ENCODE data around the gene MESP2. TPM values are rescaled to one million over a fixed set of nuclear protein-coding genes. Genes with fewer than 3 reads are reported as not detected.

The MESP2 gene
- total and polyA plus RNA-seq, 2 of the 13 experiments (the other 11 are each of a cell fraction or from before 2014, with no cell fraction given) = not detected

DNA sequence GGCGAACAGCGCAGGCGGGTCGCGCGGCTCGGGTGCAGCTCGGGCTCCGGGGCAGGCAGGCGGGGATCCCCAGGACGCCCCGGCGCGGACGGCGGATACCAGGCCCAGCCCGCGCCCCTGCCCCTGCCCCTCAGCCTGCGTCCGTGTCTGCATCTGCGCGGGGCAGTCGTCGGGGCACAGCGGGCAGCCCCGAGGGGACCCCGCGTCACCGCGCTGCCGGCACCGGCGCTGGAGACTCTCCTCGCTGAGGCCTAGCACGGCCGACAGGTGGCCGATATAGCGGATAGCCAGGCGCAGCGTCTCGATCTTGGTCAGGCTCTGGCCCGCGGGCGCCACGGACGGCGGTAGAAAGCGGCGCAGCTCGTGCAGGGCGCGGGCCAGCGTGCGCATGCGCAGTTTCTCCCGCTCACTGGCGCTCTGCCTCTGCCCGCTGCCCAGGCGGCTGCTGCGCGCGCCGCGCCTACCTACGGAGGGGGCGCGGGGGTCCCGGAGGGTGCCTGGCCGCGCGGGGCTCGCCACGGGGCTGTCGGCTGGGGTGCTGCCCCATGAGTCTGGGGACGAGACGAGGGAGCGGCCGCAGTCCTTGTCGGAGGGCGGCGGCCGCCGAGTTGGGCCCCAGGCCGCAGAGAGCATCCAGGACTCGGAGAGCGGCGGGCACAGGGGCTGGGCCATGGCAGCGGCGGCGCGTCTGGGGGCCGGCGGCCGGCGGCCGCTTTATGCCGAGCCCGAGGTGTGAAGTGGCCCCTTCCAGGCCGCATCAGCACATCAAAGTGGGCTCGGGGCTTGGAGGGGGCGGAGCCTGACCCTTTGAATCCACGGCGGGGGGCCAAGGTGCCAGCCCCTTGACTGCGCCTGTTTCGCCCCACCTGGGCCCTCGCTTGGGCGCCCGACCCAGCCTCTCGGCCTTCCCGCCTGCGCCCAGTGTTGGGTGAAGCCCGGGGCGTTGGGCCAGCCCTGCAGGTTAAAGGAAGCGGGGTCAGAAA lies 25.3 kb upstream of the MESP2 start, which contains the start of gene MESP1 (continued):
- no peak for TF ChIP-seq FOXO1 (CRISPR knock-in tag; IDR thresholded peaks at IDR 0.05)
- TF ChIP-seq KDM2A (CRISPR knock-in tag; IDR thresholded peaks at IDR 0.05; ENCODE audit: borderline replicate concordance, low read depth) = peak; percentile 79
- TF ChIP-seq, protein P1, sequence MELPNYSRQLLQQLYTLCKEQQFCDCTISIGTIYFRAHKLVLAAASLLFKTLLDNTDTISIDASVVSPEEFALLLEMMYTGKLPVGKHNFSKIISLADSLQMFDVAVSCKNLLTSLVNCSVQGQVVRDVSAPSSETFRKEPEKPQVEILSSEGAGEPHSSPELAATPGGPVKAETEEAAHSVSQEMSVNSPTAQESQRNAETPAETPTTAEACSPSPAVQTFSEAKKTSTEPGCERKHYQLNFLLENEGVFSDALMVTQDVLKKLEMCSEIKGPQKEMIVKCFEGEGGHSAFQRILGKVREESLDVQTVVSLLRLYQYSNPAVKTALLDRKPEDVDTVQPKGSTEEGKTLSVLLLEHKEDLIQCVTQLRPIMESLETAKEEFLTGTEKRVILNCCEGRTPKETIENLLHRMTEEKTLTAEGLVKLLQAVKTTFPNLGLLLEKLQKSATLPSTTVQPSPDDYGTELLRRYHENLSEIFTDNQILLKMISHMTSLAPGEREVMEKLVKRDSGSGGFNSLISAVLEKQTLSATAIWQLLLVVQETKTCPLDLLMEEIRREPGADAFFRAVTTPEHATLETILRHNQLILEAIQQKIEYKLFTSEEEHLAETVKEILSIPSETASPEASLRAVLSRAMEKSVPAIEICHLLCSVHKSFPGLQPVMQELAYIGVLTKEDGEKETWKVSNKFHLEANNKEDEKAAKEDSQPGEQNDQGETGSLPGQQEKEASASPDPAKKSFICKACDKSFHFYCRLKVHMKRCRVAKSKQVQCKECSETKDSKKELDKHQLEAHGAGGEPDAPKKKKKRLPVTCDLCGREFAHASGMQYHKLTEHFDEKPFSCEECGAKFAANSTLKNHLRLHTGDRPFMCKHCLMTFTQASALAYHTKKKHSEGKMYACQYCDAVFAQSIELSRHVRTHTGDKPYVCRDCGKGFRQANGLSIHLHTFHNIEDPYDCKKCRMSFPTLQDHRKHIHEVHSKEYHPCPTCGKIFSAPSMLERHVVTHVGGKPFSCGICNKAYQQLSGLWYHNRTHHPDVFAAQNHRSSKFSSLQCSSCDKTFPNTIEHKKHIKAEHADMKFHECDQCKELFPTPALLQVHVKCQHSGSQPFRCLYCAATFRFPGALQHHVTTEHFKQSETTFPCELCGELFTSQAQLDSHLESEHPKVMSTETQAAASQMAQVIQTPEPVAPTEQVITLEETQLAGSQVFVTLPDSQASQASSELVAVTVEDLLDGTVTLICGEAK (IDR thresholded peaks at IDR 0.05) = no peak
- TF ChIP-seq, protein P1 (CRISPR knock-in tag; IDR thresholded peaks at IDR 0.05) = no peak; the same call in 1 of the 2 replicates
- peak; percentile 88 for TF ChIP-seq RAD21 (CRISPR knock-in tag; IDR thresholded peaks at IDR 0.05)
- TF ChIP-seq KMT2A (CRISPR knock-in tag; IDR thresholded peaks at IDR 0.05) = peak; percentile 64; the same call in 1 of the 2 replicates
- no peak for TF ChIP-seq HBP1 (CRISPR knock-in tag; IDR thresholded peaks at IDR 0.05; ENCODE audit: low read depth)
- TF ChIP-seq HNRNPH1 (optimal IDR thresholded peaks at IDR 0.05; ENCODE audit: low read depth, low read length) = no peak
- TF ChIP-seq YEATS2 (CRISPR knock-in tag; IDR thresholded peaks at IDR 0.05; ENCODE audit: borderline replicate concordance) = no peak
- TF ChIP-seq, protein P2, sequence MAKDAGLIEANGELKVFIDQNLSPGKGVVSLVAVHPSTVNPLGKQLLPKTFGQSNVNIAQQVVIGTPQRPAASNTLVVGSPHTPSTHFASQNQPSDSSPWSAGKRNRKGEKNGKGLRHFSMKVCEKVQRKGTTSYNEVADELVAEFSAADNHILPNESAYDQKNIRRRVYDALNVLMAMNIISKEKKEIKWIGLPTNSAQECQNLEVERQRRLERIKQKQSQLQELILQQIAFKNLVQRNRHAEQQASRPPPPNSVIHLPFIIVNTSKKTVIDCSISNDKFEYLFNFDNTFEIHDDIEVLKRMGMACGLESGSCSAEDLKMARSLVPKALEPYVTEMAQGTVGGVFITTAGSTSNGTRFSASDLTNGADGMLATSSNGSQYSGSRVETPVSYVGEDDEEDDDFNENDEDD (CRISPR knock-in tag; IDR thresholded peaks at IDR 0.05; ENCODE audit: borderline replicate concordance) = peak; percentile 91
- TF ChIP-seq, protein P3, sequence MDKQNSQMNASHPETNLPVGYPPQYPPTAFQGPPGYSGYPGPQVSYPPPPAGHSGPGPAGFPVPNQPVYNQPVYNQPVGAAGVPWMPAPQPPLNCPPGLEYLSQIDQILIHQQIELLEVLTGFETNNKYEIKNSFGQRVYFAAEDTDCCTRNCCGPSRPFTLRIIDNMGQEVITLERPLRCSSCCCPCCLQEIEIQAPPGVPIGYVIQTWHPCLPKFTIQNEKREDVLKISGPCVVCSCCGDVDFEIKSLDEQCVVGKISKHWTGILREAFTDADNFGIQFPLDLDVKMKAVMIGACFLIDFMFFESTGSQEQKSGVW (CRISPR knock-in tag; IDR thresholded peaks at IDR 0.05; ENCODE audit: borderline replicate concordance) = no peak
- TF ChIP-seq, protein P4, sequence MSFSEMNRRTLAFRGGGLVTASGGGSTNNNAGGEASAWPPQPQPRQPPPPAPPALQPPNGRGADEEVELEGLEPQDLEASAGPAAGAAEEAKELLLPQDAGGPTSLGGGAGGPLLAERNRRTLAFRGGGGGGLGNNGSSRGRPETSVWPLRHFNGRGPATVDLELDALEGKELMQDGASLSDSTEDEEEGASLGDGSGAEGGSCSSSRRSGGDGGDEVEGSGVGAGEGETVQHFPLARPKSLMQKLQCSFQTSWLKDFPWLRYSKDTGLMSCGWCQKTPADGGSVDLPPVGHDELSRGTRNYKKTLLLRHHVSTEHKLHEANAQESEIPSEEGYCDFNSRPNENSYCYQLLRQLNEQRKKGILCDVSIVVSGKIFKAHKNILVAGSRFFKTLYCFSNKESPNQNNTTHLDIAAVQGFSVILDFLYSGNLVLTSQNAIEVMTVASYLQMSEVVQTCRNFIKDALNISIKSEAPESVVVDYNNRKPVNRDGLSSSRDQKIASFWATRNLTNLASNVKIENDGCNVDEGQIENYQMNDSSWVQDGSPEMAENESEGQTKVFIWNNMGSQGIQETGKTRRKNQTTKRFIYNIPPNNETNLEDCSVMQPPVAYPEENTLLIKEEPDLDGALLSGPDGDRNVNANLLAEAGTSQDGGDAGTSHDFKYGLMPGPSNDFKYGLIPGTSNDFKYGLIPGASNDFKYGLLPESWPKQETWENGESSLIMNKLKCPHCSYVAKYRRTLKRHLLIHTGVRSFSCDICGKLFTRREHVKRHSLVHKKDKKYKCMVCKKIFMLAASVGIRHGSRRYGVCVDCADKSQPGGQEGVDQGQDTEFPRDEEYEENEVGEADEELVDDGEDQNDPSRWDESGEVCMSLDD (CRISPR knock-in tag; IDR thresholded peaks at IDR 0.05; ENCODE audit: borderline replicate concordance) = no peak
